VCaP (cell line): Measurements from ENCODE around the gene FOXE3.

Experiments used
- H3K27ac ChIP-seq: fragments of 450-650 bp; 2 replicates; pipeline ENCODE4 v1.5.1; 2017
- CTCF ChIP-seq: fragments of 450-650 bp; conservative IDR thresholded peaks from 2 replicates; pipeline ENCODE4 v1.5.1; 2017; ENCODE audit warnings: mild to moderate bottlenecking, moderate library complexity

Gene FOXE3

GRCh38 chr1:47439819-47440598, 23.9 kb downstream of the FOXE3 start:
- no peak overlapping the region for H3K27ac ChIP-seq
- TF ChIP-seq CTCF, result no peak

GRCh38 chr1:47440599-47441081, 24.6 kb downstream of the FOXE3 start:
- no peak overlapping the region for H3K27ac ChIP-seq
- TF ChIP-seq CTCF, result no peak

GRCh38 chr1:47441450-47442106, 25.5 kb downstream of the FOXE3 start:
- TF ChIP-seq CTCF, result no peak
- no peak overlapping the region for H3K27ac ChIP-seq

- no peak for TF ChIP-seq CTCF
Observed at GRCh38 chr1:47442202-47442601, 26.1 kb downstream of the FOXE3 start.

GRCh38 chr1:47442842-47443529, 26.9 kb downstream of the FOXE3 start:
- no peak for TF ChIP-seq CTCF
- no peak overlapping the region for H3K27ac ChIP-seq

More at GRCh38 chr1:47442202-47442601, 26.1 kb downstream of the FOXE3 start:
- H3K27ac ChIP-seq, result no peak overlapping the region

GRCh38 chr1:47443530-47444296, 27.6 kb downstream of the FOXE3 start:
- TF ChIP-seq CTCF, result no peak
- no peak overlapping the region for H3K27ac ChIP-seq

GRCh38 chr1:47444297-47444561, 28.1 kb downstream of the FOXE3 start:
- no peak for TF ChIP-seq CTCF
- H3K27ac ChIP-seq, result no peak overlapping the region
